Upper lobe of right lung (tissue), 1 donor: ENCODE measurements around the gene HERPUD1. TPM values are rescaled to one million over a fixed set of nuclear protein-coding genes. Genes with fewer than 3 reads are reported as not detected.
A peak's percentile ranks its signal among the peaks of the same experiment; 100 is the strongest.

Source experiments
- ATAC-seq: fragments of 200-7000 bp; cut with Tn5 transposase; one replicate; pipeline ENCODE4 v1.9.1; 2020; ENCODE audit warnings: mild to moderate bottlenecking, moderate library complexity
- DNase-seq: peaks from one replicate; pipeline ENCODE4 v3.0.0-alpha.2; 2020
- H3K27ac ChIP-seq: fragments of 200-600 bp; one replicate; pipeline ENCODE4 v1.8.0; 2022
- H3K27me3 ChIP-seq: fragments of 200-600 bp; one replicate; pipeline ENCODE4 v1.8.0; 2022; ENCODE audit warnings: mild to moderate bottlenecking
- H3K36me3 ChIP-seq: fragments of 200-600 bp; one replicate; pipeline ENCODE4 v1.8.0; 2022
- H3K4me1 ChIP-seq: fragments of 200-600 bp; one replicate; pipeline ENCODE4 v1.8.0; 2022
- H3K4me3 ChIP-seq: fragments of 200-600 bp; one replicate; pipeline ENCODE4 v1.8.0; 2022; ENCODE audit warnings: mild to moderate bottlenecking
- H3K9me3 ChIP-seq: fragments of 200-600 bp; one replicate; pipeline ENCODE4 v1.8.0; 2022
- intact Hi-C: fragments of 100-400 bp; cut with DNase I; formaldehyde crosslinking; loops from one replicate; pipeline ENCODE4 v1.11.0; 2022
- total RNA-seq: library from RNA; stranded (reverse); fragmentation: NEBNext Ultra II Directional; extraction: Animal tissue kit (Norgen Biotek cat#: 25700); gene quantifications from one replicate; pipeline ENCODE4 v1.2.1, GENCODE V29; 2021
- TF ChIP-seq, protein P1 (sequence below): fragments of 200-600 bp; IDR thresholded peaks from one replicate; pipeline ENCODE4 v1.8.0; 2022; ENCODE audit warnings: antibody characterized with exemption
- donor health status: DM: no; HTN: yes; CAD: no; lungs with severe emphysema.

Gene HERPUD1
- total RNA-seq, 1 donor from 2014 or later, result 223 TPM

DNA sequence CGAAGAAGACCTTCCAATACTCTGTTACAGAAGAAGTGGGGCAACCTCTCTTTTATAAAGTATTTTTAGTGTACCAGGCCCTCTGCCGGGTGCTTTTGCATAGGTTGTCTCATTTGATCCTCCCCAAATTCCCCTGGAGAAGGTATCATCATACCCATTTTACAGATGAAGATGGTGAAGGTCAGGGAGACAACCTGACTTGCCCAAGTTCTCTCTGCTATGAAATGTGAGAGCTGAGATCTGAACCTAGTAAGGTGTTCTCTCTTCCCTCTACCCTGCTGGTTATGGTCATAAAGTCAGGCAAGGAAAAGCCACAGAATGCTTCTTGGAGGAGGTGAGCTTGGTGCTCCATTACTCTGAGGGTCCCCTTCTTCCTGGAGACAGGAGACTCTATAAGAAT lies 28.1 kb upstream of the HERPUD1 start:
- H3K27ac ChIP-seq, result no peak overlapping the region
- intact Hi-C loops, result no loop called here
- H3K27me3 ChIP-seq, result no peaks in the 10 kb centered on the region
- H3K4me1 ChIP-seq, result no peaks in the 10 kb centered on the region
- no peaks in the 10 kb centered on the region for H3K9me3 ChIP-seq
- H3K4me3 ChIP-seq, result no peak overlapping the region
- DNase-seq (no peak), ATAC-seq (no peak)
- TF ChIP-seq, protein P1, sequence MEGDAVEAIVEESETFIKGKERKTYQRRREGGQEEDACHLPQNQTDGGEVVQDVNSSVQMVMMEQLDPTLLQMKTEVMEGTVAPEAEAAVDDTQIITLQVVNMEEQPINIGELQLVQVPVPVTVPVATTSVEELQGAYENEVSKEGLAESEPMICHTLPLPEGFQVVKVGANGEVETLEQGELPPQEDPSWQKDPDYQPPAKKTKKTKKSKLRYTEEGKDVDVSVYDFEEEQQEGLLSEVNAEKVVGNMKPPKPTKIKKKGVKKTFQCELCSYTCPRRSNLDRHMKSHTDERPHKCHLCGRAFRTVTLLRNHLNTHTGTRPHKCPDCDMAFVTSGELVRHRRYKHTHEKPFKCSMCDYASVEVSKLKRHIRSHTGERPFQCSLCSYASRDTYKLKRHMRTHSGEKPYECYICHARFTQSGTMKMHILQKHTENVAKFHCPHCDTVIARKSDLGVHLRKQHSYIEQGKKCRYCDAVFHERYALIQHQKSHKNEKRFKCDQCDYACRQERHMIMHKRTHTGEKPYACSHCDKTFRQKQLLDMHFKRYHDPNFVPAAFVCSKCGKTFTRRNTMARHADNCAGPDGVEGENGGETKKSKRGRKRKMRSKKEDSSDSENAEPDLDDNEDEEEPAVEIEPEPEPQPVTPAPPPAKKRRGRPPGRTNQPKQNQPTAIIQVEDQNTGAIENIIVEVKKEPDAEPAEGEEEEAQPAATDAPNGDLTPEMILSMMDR, result no peak
- no peaks in the 10 kb centered on the region for H3K36me3 ChIP-seq

DNA sequence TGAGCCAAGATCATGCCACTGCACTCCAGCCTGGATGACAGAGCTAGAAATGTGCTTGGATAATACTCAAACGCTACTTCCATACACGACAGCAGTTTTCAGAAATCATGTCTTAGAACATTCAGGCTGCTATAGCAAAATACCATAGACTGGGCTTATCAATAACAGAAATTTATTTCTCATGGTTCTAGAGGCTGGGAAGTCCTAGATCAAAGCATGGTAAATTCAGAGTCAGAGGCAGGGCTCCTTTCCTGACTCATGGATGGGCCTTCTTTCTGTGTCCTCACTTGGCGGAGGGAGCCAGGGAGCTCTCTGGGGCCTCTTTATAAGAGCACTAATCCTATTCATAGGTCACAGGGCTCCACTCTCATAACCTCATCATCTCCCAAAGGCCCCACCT lies 24.5 kb upstream of the HERPUD1 start:
- H3K9me3 ChIP-seq, result no peaks in the 10 kb centered on the region

DNA sequence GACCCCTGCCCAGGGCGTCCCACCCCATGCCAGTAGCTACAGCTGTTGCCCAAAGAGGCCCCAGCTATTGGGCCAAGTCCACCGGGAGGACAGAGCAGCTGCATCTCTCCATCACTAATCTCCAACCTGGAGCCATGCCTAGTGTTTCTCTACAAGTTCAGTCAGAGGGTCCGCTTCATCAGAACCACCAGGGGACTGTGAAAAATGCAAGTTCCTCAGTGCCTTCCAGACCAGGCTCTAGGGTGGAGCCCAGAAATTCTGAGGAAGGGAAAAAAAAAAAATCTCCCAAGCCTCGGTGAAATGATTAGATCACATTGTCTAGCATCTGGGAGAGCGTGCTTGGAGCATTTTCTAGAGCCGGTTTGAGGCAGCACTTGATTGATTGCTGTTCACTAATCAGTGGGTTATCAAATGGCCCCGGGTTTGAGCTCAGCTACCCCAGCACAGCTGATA lies 22.4 kb upstream of the HERPUD1 start:
- no peaks in the 10 kb centered on the region for H3K27me3 ChIP-seq
- intact Hi-C loops, result no loop called here
- H3K4me1 ChIP-seq, result peaks cover 41% of the 10 kb centered on the region
- no peak for ATAC-seq
- TF ChIP-seq, protein P1, result no peak
- H3K9me3 ChIP-seq, result no peaks in the 10 kb centered on the region
- DNase-seq, result no peak
- H3K4me3 ChIP-seq, result no peak overlapping the region
- no peaks in the 10 kb centered on the region for H3K36me3 ChIP-seq
- no peak overlapping the region for H3K27ac ChIP-seq

More for the DNA sequence above, 24.5 kb upstream of the HERPUD1 start:
- TF ChIP-seq, protein P1, result no peak
- ATAC-seq (no peak), DNase-seq (no peak)
- Histone ChIP-seq H3K36me3 (no peaks in the 10 kb centered on the region), H3K4me3 (no peak overlapping the region), H3K4me1 (peaks cover 26% of the 10 kb centered on the region), H3K27ac (no peak overlapping the region), H3K27me3 (no peaks in the 10 kb centered on the region)
- intact Hi-C loops, result no loop called here

DNA sequence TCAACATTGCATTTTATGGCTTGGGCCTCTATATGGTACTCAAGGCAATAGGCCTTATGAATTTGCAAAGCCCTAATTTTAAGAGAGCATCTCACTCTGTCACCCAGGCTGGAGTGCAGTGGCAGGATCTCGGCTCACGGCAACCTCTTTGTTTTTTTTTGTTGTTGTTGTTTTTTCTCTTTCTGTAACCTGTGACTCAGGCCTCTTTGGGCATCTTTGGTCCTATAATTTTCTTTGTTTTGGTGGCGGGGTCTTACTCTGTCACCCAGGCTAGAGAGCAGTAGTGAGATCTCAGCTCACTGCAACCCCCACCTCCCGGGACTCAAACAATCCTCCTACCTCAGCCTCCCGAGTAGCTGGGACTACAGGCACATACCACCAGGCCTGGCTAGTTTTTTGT lies 21.8 kb upstream of the HERPUD1 start:
- no peak for DNase-seq
- TF ChIP-seq, protein P1, result no peak
- Histone ChIP-seq H3K4me3 (no peak overlapping the region), H3K27me3 (no peaks in the 10 kb centered on the region), H3K4me1 (peaks cover 45% of the 10 kb centered on the region), H3K27ac (peak overlapping the region; percentile 36), H3K9me3 (no peaks in the 10 kb centered on the region), H3K36me3 (no peaks in the 10 kb centered on the region)
- no peak for ATAC-seq
- intact Hi-C loops, result no loop called here

DNA sequence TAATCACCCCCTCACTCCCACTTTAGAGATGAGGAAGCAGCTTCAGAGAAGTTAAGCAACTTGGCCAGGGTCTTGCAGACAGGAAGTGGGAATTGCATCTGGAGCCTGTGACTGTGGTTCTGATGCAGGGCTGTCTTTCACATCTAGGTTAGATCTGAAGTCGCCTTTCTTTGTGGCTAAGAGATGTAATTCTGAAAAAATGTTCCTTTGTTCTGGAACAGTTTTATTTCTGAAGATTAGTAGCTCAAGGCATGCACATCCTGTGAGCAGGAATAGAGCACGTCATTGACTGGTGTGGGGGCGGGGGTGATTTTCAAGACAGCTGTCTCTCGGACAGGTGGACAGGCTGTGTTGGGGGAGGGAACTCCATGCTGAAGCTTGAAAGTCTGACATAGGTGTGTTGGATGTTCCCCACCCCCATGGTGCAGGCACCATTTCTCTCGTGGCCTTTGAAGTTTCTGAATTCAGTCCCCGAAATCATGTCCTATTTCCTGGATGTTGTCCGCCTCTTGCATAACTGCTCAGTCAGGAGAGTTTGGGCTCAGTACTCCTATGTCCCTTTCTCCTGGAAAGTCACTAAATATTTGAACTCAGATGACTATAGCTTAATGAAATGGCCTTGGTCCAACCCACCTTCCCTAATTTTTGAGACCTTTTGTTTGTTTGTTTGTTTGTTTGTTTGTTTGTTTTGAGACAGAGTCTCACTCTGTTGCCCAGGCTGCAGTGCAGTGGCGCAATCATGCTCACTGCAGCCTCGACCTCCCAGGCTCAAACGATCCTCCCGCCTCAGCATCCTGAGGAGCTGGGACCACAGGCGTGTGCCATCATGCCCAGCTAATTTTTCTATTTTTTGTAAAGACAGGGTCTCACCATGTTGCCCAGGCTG lies 21.0 kb upstream of the HERPUD1 start:
- no peaks in the 10 kb centered on the region for H3K27me3 ChIP-seq
- no peaks in the 10 kb centered on the region for H3K36me3 ChIP-seq
- DNase-seq, result peak; percentile 41
- no peak overlapping the region for H3K4me3 ChIP-seq
- TF ChIP-seq, protein P1, result no peak
- no peaks in the 10 kb centered on the region for H3K9me3 ChIP-seq
- H3K27ac ChIP-seq, result peak overlapping the region; percentile 36
- intact Hi-C loops, result no loop called here
- ATAC-seq, result peak; percentile 68
- peaks cover 49% of the 10 kb centered on the region for H3K4me1 ChIP-seq
